GM12878 (cell line): Measurements from ENCODE around the gene TBC1D25. TPM values are rescaled to one million over a fixed set of nuclear protein-coding genes. Genes with fewer than 3 reads are reported as not detected.

Source experiments
- ASH2L ChIP-seq: fragments of 300-600, 200-600 bp; sonication (generic); IDR thresholded peaks from 2 replicates; pipeline ENCODE4 v1.6.1; 2017; ENCODE audit warnings: low read depth, mild to moderate bottlenecking, borderline replicate concordance
- ATF7 ChIP-seq: fragments of 450-650 bp; IDR thresholded peaks from 2 replicates; pipeline ENCODE4 v1.6.1; 2016; ENCODE audit warnings: low read depth, mild to moderate bottlenecking
- CBX3 ChIP-seq: fragments of 200-600 bp; sonication (generic); IDR thresholded peaks from 2 replicates; pipeline ENCODE4 v1.6.1; 2016; ENCODE audit warnings: low read depth, borderline replicate concordance
- CEBPB ChIP-seq, 2 experiments: fragments of 150-350 bp in 1 of 2; IDR thresholded peaks; 2 replicates each; pipeline ENCODE4 v1.6.1; 2012 to 2014; ENCODE audit warnings: low read depth in 2 of 2, low read length in 2 of 2, borderline replicate concordance in 1 of 2, inconsistent platforms in 1 of 2
- CREB1 ChIP-seq: IDR thresholded peaks from 2 replicates; pipeline ENCODE4 v1.6.1; 2012; ENCODE audit warnings: low read depth, mild to moderate bottlenecking, inconsistent platforms
- CREM ChIP-seq: IDR thresholded peaks from 2 replicates; pipeline ENCODE4 v1.6.1; 2014; ENCODE audit warnings: antibody characterized with exemption, low read depth
- E2F4 ChIP-seq: IDR thresholded peaks from 2 replicates; pipeline ENCODE4 v1.6.1; 2012; ENCODE audit warnings: low read depth, low read length, improper control_type of control experiment
- EP300 ChIP-seq, 2 experiments: fragments of 150-350 bp in 1 of 2; IDR thresholded peaks; 2 replicates each; pipeline ENCODE4 v1.6.1; 2011 to 2012; ENCODE audit warnings: low read depth in 2 of 2, low read length in 2 of 2, borderline replicate concordance in 1 of 2, improper control_type of control experiment in 1 of 2, inconsistent platforms in 1 of 2; ENCODE audit not compliant: control insufficient read depth in 1 of 2
- IKZF1 ChIP-seq: fragments of 450-650 bp; conservative IDR thresholded peaks from 2 replicates; pipeline ENCODE4 v1.6.1; 2017; ENCODE audit warnings: antibody characterized with exemption, mild to moderate bottlenecking
- KAT2A ChIP-seq: conservative IDR thresholded peaks from 2 replicates; pipeline ENCODE4 v1.6.1; 2011; ENCODE audit warnings: low read depth, low read length; ENCODE audit not compliant: control insufficient read depth
- MYC ChIP-seq: IDR thresholded peaks from 2 replicates; pipeline ENCODE4 v1.6.1; 2011; ENCODE audit warnings: mild to moderate bottlenecking, low read length, moderate library complexity, inconsistent platforms; ENCODE audit not compliant: insufficient read depth, insufficient replicate concordance, insufficient read length, severe bottlenecking
- NR2C2 ChIP-seq: IDR thresholded peaks from 2 replicates; pipeline ENCODE4 v1.6.1; 2011; ENCODE audit warnings: borderline replicate concordance, low read depth; ENCODE audit not compliant: control insufficient read depth, insufficient read length
- PAX5 ChIP-seq: IDR thresholded peaks from 2 replicates; pipeline ENCODE4 v1.6.1; 2011; ENCODE audit warnings: low read depth, low read length, borderline replicate concordance
- POLR2A ChIP-seq: IDR thresholded peaks from 2 replicates; pipeline ENCODE4 v1.6.1; 2011; ENCODE audit warnings: low read depth, mild to moderate bottlenecking, low read length
- RELA ChIP-seq: fragments of 450-650 bp; IDR thresholded peaks from 2 replicates; pipeline ENCODE4 v1.8.0; 2014; ENCODE audit warnings: borderline replicate concordance; ENCODE audit not compliant: partially characterized antibody
- SIN3A ChIP-seq: IDR thresholded peaks from 2 replicates; pipeline ENCODE4 v1.6.1; 2012; ENCODE audit warnings: low read depth, low read length, improper control_type of control experiment
- SMAD1 ChIP-seq: fragments of 450-650 bp; IDR thresholded peaks from 2 replicates; pipeline ENCODE4 v1.6.1; 2018; ENCODE audit warnings: mild to moderate bottlenecking, low read depth; ENCODE audit not compliant: partially characterized antibody
- SMARCA5 ChIP-seq: fragments of 450-650 bp; IDR thresholded peaks from 2 replicates; pipeline ENCODE4 v1.6.1; 2017; ENCODE audit warnings: mild to moderate bottlenecking
- SMC3 ChIP-seq: IDR thresholded peaks from 2 replicates; pipeline ENCODE4 v1.6.1; 2011; ENCODE audit warnings: low read length, improper control_type of control experiment, borderline replicate concordance
- SREBF1 ChIP-seq: IDR thresholded peaks from 2 replicates; pipeline ENCODE4 v1.6.1; 2012; ENCODE audit warnings: mild to moderate bottlenecking, low read length
- STAT1 ChIP-seq: fragments of 450-650 bp; conservative IDR thresholded peaks from 2 replicates; pipeline ENCODE4 v1.6.1; 2014; ENCODE audit warnings: antibody characterized with exemption, mild to moderate bottlenecking
- STAT3 ChIP-seq: IDR thresholded peaks from 2 replicates; pipeline ENCODE4 v1.6.1; 2011; ENCODE audit warnings: low read depth, low read length, improper control_type of control experiment
- ZNF207 ChIP-seq: fragments of 450-650 bp; IDR thresholded peaks from 2 replicates; pipeline ENCODE4 v1.6.1; 2014; ENCODE audit warnings: antibody characterized with exemption, mild to moderate bottlenecking, borderline replicate concordance
- ZNF622 ChIP-seq: fragments of 450-650 bp; IDR thresholded peaks from 2 replicates; pipeline ENCODE4 v1.6.1; 2017; ENCODE audit warnings: mild to moderate bottlenecking, inconsistent platforms
- polyA plus RNA-seq, 11 experiments: library from polyadenylated mRNA; depleted of rRNA in 4 of 11; unstranded in 6 of 11; stranded (reverse) in 5 of 11; fragments of >200 nt; fragmentation: Nextera tagmentation in 4 of 11; fragmentation: Illumina TruSeq in 1 of 11; extraction: Ambion mirVana in 4 of 11; extraction: Trizol in 1 of 11; gene quantifications; 1 replicate in 1 of 11; 2 replicates in 10 of 11; pipeline versions ENCODE4 v1.2.1 to v1.2.3, GENCODE V29; 2011 to 2016; ENCODE audit warnings: inconsistent platforms in 2 of 11, missing spikeins in 2 of 11, low read depth in 1 of 11
- total RNA-seq, 4 experiments: library from RNA; depleted of rRNA in 3 of 4; stranded (reverse); fragments of >200 nt in 3 of 4; fragmentation: Illumina TruSeq in 1 of 4; extraction: Trizol in 1 of 4; gene quantifications; 2 replicates each; pipeline versions ENCODE4 v1.2.1 to v1.2.3, GENCODE V29; 2013 to 2021
- TF ChIP-seq, protein P1 (sequence below): IDR thresholded peaks from 2 replicates; pipeline ENCODE4 v1.6.1; 2011; ENCODE audit warnings: mild to moderate bottlenecking, low read depth, low read length, moderate library complexity; ENCODE audit not compliant: insufficient replicate concordance
- TF ChIP-seq, protein P2 (sequence below): fragments of 450-650 bp; IDR thresholded peaks from 2 replicates; pipeline ENCODE4 v1.6.1; 2018; ENCODE audit warnings: mild to moderate bottlenecking, low read depth, moderate library complexity; ENCODE audit not compliant: partially characterized antibody

The TBC1D25 gene
- total and polyA plus RNA-seq, 10 of the 15 experiments (the other 5 are each of a cell fraction or from before 2014, with no cell fraction given) = 0.79 to 17.3 (median 10.0) TPM

- no peak for TF ChIP-seq SMAD1
- TF ChIP-seq KAT2A = no peak
- TF ChIP-seq CEBPB (IDR thresholded peaks at IDR 0.05; ENCODE audit: borderline replicate concordance in 1 of 2, low read depth in 2 of 2, low read length in 2 of 2) = no peak
- TF ChIP-seq E2F4 = peak; percentile 81
- no peak for TF ChIP-seq ZNF622
- TF ChIP-seq SIN3A = no peak
- no peak for TF ChIP-seq PAX5
- peak; percentile 94 for TF ChIP-seq POLR2A
- TF ChIP-seq, protein P1, sequence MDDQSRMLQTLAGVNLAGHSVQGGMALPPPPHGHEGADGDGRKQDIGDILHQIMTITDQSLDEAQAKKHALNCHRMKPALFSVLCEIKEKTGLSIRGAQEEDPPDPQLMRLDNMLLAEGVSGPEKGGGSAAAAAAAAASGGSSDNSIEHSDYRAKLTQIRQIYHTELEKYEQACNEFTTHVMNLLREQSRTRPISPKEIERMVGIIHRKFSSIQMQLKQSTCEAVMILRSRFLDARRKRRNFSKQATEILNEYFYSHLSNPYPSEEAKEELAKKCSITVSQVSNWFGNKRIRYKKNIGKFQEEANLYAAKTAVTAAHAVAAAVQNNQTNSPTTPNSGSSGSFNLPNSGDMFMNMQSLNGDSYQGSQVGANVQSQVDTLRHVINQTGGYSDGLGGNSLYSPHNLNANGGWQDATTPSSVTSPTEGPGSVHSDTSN = no peak
- TF ChIP-seq ZNF207 = no peak
- TF ChIP-seq, protein P2, sequence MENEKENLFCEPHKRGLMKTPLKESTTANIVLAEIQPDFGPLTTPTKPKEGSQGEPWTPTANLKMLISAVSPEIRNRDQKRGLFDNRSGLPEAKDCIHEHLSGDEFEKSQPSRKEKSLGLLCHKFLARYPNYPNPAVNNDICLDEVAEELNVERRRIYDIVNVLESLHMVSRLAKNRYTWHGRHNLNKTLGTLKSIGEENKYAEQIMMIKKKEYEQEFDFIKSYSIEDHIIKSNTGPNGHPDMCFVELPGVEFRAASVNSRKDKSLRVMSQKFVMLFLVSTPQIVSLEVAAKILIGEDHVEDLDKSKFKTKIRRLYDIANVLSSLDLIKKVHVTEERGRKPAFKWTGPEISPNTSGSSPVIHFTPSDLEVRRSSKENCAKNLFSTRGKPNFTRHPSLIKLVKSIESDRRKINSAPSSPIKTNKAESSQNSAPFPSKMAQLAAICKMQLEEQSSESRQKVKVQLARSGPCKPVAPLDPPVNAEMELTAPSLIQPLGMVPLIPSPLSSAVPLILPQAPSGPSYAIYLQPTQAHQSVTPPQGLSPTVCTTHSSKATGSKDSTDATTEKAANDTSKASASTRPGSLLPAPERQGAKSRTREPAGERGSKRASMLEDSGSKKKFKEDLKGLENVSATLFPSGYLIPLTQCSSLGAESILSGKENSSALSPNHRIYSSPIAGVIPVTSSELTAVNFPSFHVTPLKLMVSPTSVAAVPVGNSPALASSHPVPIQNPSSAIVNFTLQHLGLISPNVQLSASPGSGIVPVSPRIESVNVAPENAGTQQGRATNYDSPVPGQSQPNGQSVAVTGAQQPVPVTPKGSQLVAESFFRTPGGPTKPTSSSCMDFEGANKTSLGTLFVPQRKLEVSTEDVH = no peak
- TF ChIP-seq SMARCA5 = no peak
- TF ChIP-seq CREM = no peak
- TF ChIP-seq CBX3 = no peak
- no peak for TF ChIP-seq MYC
- no peak for TF ChIP-seq EP300 (IDR thresholded peaks at IDR 0.05; ENCODE audit: borderline replicate concordance in 1 of 2, control insufficient read depth in 1 of 2, low read depth in 2 of 2, low read length in 2 of 2)
- TF ChIP-seq SREBF1 = no peak
- TF ChIP-seq RELA = no peak
- TF ChIP-seq ASH2L = no peak
- TF ChIP-seq IKZF1 = peak; percentile 8; the same call in 1 of the 2 replicates
- TF ChIP-seq CREB1 = 0 out of 2 replicates have a peak, but pooled peaks have one; percentile 50
- no peak for TF ChIP-seq STAT1
- TF ChIP-seq ATF7 = 0 out of 2 replicates have a peak, but pooled peaks have one; percentile 9
- TF ChIP-seq NR2C2 = no peak
- no peak for TF ChIP-seq STAT3
- no peak for TF ChIP-seq SMC3
Observed at GRCh38 chrX:48521353-48522243, 17.9 kb upstream of the TBC1D25 start, which contains the start of gene EBP (continued).
